Endothelial cell of umbilical vein (primary cell): ENCODE results near the gene NLRP5. TPM values are rescaled to one million over a fixed set of nuclear protein-coding genes. Genes with fewer than 3 reads are reported as not detected.

Source experiments
- BruUV-seq: library from RNA; stranded (reverse); fragments of 400-500 nt; replicated peaks from 2 replicates; lab custom pipeline; 2021; lab: Mats Ljungman, UMichigan
- CTCF ChIA-PET: fragments of 300-600, 350-600 bp; sonication (Branson Sonifier 250); formaldehyde crosslinking; loops from one replicate; lab custom pipeline; 2021; ENCODE audit warnings: antibody characterized with exemption, inconsistent platforms; lab: Charles Lee
- POLR2A ChIA-PET: fragments of 300-600, 350-600 bp; sonication (Branson Sonifier 250); formaldehyde crosslinking; loops from one replicate; lab custom pipeline; 2021; ENCODE audit warnings: antibody characterized with exemption, inconsistent platforms; lab: Charles Lee
- DNase-seq: peaks from one replicate; pipeline ENCODE4 v3.0.0-alpha.2; 2011; ENCODE audit warnings: low read depth, low spot score
- FAIRE-seq: peaks from 2 replicates; lab custom pipeline; 2011; peaks lifted over from hg19 to GRCh38; lab: Jason Lieb, UNC
- H2AFZ ChIP-seq: 2 replicates; pipeline ENCODE4 v1.6.0; 2012; ENCODE audit warnings: low read depth, low read length, control low read depth, inconsistent platforms
- H3K27ac ChIP-seq: 2 replicates; pipeline ENCODE4 v1.5.1; 2011; ENCODE audit warnings: low read depth, mild to moderate bottlenecking, control low read depth, low read length, moderate library complexity; ENCODE audit not compliant: insufficient read depth
- H3K27me3 ChIP-seq, 2 experiments: 2 replicates each; pipeline versions ENCODE4 v1.6.0 to v1.6.1; 2011; ENCODE audit warnings: low read length in 2 of 2, mixed read lengths in 1 of 2; ENCODE audit not compliant: control insufficient read depth in 2 of 2, insufficient read depth in 2 of 2
- H3K36me3 ChIP-seq, 2 experiments: 2 replicates in 1 of 2; 3 replicates in 1 of 2; pipeline ENCODE4 v1.5.1; 2011; ENCODE audit warnings: low read length in 2 of 2, mild to moderate bottlenecking in 1 of 2, moderate library complexity in 1 of 2; ENCODE audit not compliant: control insufficient read depth in 2 of 2, insufficient read depth in 2 of 2; ENCODE audit errors: extremely low read depth in 1 of 2
- H3K4me1 ChIP-seq: 3 replicates; pipeline ENCODE4 v1.5.1; 2011; ENCODE audit warnings: mild to moderate bottlenecking, low read length; ENCODE audit not compliant: control insufficient read depth, insufficient read depth; ENCODE audit errors: extremely low read depth
- H3K4me2 ChIP-seq: 2 replicates; pipeline ENCODE4 v1.6.1; 2011; ENCODE audit warnings: low read length, control low read depth, mixed read lengths; ENCODE audit not compliant: insufficient read depth
- H3K4me3 ChIP-seq, 3 experiments: fragments of 200-600 bp in 1 of 3; sonication (generic), shearing (Covaris generic) in 1 of 3; replicated peaks in 1 of 3; 2 replicates each; pipeline ENCODE4 v1.5.1; 2011 to 2016; ENCODE audit warnings: control low read depth in 3 of 3, low read length in 3 of 3, mild to moderate bottlenecking in 2 of 3, inconsistent platforms in 1 of 3, low read depth in 1 of 3, moderate library complexity in 1 of 3; ENCODE audit not compliant: insufficient read depth in 1 of 3
- H3K79me2 ChIP-seq: 2 replicates; pipeline ENCODE4 v1.6.0; 2012; ENCODE audit warnings: low read length, inconsistent platforms; ENCODE audit not compliant: control insufficient read depth, insufficient read depth
- H3K9ac ChIP-seq: replicated peaks from 2 replicates; pipeline ENCODE3; 2011; ENCODE audit warnings: low read length, control low read depth; ENCODE audit not compliant: insufficient read depth; ENCODE audit errors: extremely low read depth
- H3K9me1 ChIP-seq: replicated peaks from 3 replicates; pipeline ENCODE4 v1.6.0; 2011; ENCODE audit warnings: mild to moderate bottlenecking, low read length; ENCODE audit not compliant: control insufficient read depth, insufficient read depth; ENCODE audit errors: extremely low read depth
- H3K9me3 ChIP-seq: replicated peaks from 2 replicates; pipeline ENCODE4 v1.5.1; 2012; ENCODE audit warnings: low read length, inconsistent platforms; ENCODE audit not compliant: control insufficient read depth, insufficient read depth
- H4K20me1 ChIP-seq: replicated peaks from 2 replicates; pipeline ENCODE3; 2011; ENCODE audit warnings: mild to moderate bottlenecking, low read length; ENCODE audit not compliant: control insufficient read depth, insufficient read depth; ENCODE audit errors: extremely low read depth
- CTCF ChIP-seq, 2 donors: IDR thresholded peaks; 1 replicate in 1 of 2; 2 replicates in 1 of 2; pipeline ENCODE4 v1.5.1; 2011; ENCODE audit warnings: low read length in 2 of 2, mild to moderate bottlenecking in 2 of 2, moderate library complexity in 2 of 2, control low read depth in 1 of 2, inconsistent platforms in 1 of 2, low read depth in 1 of 2; ENCODE audit not compliant: insufficient read depth in 1 of 2; ENCODE audit errors: extremely low read depth in 1 of 2
- EZH2 ChIP-seq: IDR thresholded peaks from 2 replicates; pipeline ENCODE4 v1.6.1; 2012; ENCODE audit warnings: borderline replicate concordance, low read depth, mild to moderate bottlenecking, moderate library complexity, low read length, inconsistent platforms; ENCODE audit not compliant: severe bottlenecking
- FOS ChIP-seq: IDR thresholded peaks from 2 replicates; pipeline ENCODE4 v1.6.1; 2011; ENCODE audit warnings: mild to moderate bottlenecking, low read length, moderate library complexity, borderline replicate concordance; ENCODE audit not compliant: insufficient read depth
- GATA2 ChIP-seq: IDR thresholded peaks from 2 replicates; pipeline ENCODE4 v1.7.0; 2011; ENCODE audit warnings: low read depth, mild to moderate bottlenecking, moderate library complexity, mixed read lengths, low read length; ENCODE audit not compliant: insufficient read length, insufficient read depth
- JUN ChIP-seq: IDR thresholded peaks from 2 replicates; pipeline ENCODE4 v1.6.1; 2011; ENCODE audit warnings: borderline replicate concordance, low read depth; ENCODE audit not compliant: insufficient read length, insufficient read depth
- MAX ChIP-seq: IDR thresholded peaks from 2 replicates; pipeline ENCODE4 v1.6.1; 2011; ENCODE audit not compliant: insufficient read depth, insufficient read length
- MYC ChIP-seq: IDR thresholded peaks from one replicate; pipeline ENCODE4 v1.6.1; 2011; ENCODE audit warnings: mild to moderate bottlenecking, low read depth, low read length
- POLR2A ChIP-seq: IDR thresholded peaks from 2 replicates; pipeline ENCODE4 v1.6.1; 2012; ENCODE audit warnings: low read depth, mild to moderate bottlenecking, control low read depth, low read length
- POLR2AphosphoS5 ChIP-seq: IDR thresholded peaks from 2 replicates; pipeline ENCODE4 v1.6.1; 2012; ENCODE audit warnings: low read depth, mild to moderate bottlenecking, control low read depth, low read length, moderate library complexity; ENCODE audit not compliant: insufficient read depth
- dilution Hi-C: fragments of 300-500 bp; cut with MboI; formaldehyde crosslinking; loops from one replicate; pipeline ENCODE4 v1.15.0; 2019; ENCODE audit warnings: low sequenced_read_pairs; ENCODE audit not compliant: extremely low pct_ligation_motif_present
- intact Hi-C: fragments of 100-400 bp; cut with micrococcal nuclease; formaldehyde crosslinking; loops from one replicate; pipeline ENCODE4 v1.10.0; 2022
- polyA plus RNA-seq, 4 experiments: library from polyadenylated mRNA; depleted of rRNA in 3 of 4; stranded (reverse) in 3 of 4; unstranded in 1 of 4; fragments of >200 nt; gene quantifications; 2 replicates each; pipeline versions ENCODE4 v1.2.1 to v1.2.3, GENCODE V29; 2011 to 2012; ENCODE audit warnings: missing spikeins in 1 of 4
- total RNA-seq: library from RNA; stranded (reverse); gene quantifications from 2 replicates; pipeline ENCODE4 v1.2.3, GENCODE V29; 2021

The NLRP5 gene
- total and polyA plus RNA-seq, 2 donors (not counting 3 experiments of a cell fraction or from before 2014, with no cell fraction given): not detected

- Histone ChIP-seq H3K4me1 (no peaks in the 10 kb centered on the region), H3K79me2 (no peaks in the 10 kb centered on the region), H3K4me2 (no peak overlapping the region), H2AFZ (no peak overlapping the region), H3K27me3 (no peaks in the 10 kb centered on the region), H4K20me1 (no peaks in the 10 kb centered on the region), H3K9me3 (peaks cover 9% of the 10 kb centered on the region), H3K9me1 (no peaks in the 10 kb centered on the region), H3K36me3 (no peaks in the 10 kb centered on the region), H3K9ac (no peak overlapping the region), H3K4me3 (no peak overlapping the region), H3K27ac (no peak overlapping the region)
- TF ChIP-seq FOS: no peak
- TF ChIP-seq JUN: no peak
- no peak for TF ChIP-seq MYC
- no peak for TF ChIP-seq POLR2A
- TF ChIP-seq MAX: no peak
- no peak for TF ChIP-seq POLR2AphosphoS5
- TF ChIP-seq GATA2: no peak
- TF ChIP-seq CTCF (IDR thresholded peaks at IDR 0.05; ENCODE audit: extremely low read depth in 1 of 2, insufficient read depth in 1 of 2, low read depth in 1 of 2, low read length in 2 of 2): no peak
- no peak for TF ChIP-seq EZH2
- dilution Hi-C loops (no loop called here), intact Hi-C loops (no loop called here)
- no peak for FAIRE-seq
- DNase-seq: no peak
- POLR2A ChIA-PET: no interaction called here
- BruUV-seq: no TSS peak
- CTCF ChIA-PET: no interaction called here
Observed at GRCh38 chr19:55962186-55962585, 24.4 kb upstream of the NLRP5 start.
